ENCODE measurements around the gene GFRA1.

GFRA1 gene

DNA sequence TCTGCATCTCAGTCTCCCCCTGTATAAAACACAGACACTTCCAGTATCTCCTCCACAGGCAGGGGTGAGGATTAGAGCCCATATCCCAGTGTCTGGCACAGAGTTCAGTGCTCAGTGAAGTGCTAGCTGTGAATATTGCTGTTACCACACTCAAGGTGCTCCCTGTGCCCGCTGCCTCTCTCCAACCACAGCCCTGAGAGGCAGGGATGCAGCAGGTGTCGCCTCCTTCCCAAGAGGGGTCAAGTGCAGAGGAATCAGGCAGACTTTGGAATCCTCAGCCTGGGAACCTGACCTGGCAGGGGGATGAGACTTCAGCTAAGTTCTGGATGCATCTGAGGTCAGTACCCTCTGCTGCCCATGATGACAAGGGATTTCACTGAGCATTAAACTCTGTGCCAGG is 163.1 kb downstream of the GFRA1 start:
- H3K9me3 ChIP-seq (ENCODE audit: severe bottlenecking), result no peaks in the 10 kb centered on the region
- no peak for DNase-seq (ENCODE audit: low spot score)
- H3K27ac ChIP-seq (ENCODE audit: poor library complexity, severe bottlenecking), result no peak overlapping the region
- no peak for ATAC-seq (ENCODE audit: low read depth)
- no peak overlapping the region for H3K4me3 ChIP-seq (ENCODE audit: severe bottlenecking)
- peaks cover 4% of the 10 kb centered on the region for H3K27me3 ChIP-seq (ENCODE audit: insufficient read depth, poor library complexity, severe bottlenecking)
- H3K4me1 ChIP-seq (ENCODE audit: insufficient read depth, poor library complexity, severe bottlenecking), result no peaks in the 10 kb centered on the region
- TF ChIP-seq, protein P1, sequence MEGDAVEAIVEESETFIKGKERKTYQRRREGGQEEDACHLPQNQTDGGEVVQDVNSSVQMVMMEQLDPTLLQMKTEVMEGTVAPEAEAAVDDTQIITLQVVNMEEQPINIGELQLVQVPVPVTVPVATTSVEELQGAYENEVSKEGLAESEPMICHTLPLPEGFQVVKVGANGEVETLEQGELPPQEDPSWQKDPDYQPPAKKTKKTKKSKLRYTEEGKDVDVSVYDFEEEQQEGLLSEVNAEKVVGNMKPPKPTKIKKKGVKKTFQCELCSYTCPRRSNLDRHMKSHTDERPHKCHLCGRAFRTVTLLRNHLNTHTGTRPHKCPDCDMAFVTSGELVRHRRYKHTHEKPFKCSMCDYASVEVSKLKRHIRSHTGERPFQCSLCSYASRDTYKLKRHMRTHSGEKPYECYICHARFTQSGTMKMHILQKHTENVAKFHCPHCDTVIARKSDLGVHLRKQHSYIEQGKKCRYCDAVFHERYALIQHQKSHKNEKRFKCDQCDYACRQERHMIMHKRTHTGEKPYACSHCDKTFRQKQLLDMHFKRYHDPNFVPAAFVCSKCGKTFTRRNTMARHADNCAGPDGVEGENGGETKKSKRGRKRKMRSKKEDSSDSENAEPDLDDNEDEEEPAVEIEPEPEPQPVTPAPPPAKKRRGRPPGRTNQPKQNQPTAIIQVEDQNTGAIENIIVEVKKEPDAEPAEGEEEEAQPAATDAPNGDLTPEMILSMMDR (IDR thresholded peaks at IDR 0.05; ENCODE audit: poor library complexity, severe bottlenecking), result no peak
- no peaks in the 10 kb centered on the region for H3K36me3 ChIP-seq (ENCODE audit: low read depth)

DNA sequence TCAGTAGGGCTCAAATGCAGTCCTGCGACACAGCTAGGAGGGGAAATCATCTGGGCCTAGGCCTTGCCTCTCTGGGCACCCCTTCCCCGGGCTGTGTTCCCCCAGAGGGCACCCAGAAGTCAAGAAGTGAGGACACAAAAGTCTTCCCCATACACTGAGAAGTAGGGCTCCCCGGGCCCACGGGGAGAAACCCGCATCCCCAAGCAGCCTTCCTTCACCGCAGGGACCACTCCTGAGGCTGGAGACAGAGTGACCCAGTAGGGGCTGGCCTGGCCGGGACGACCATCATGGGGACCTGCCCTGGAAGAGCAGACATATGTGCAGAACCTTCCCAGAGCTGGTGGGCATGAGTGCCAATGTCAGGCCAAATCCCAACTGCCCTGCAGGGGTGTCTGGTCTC is 163.5 kb downstream of the GFRA1 start:
- Histone ChIP-seq H3K4me3 (ENCODE audit: severe bottlenecking) (no peak overlapping the region), H3K4me1 (ENCODE audit: insufficient read depth, poor library complexity, severe bottlenecking) (no peaks in the 10 kb centered on the region), H3K27me3 (ENCODE audit: insufficient read depth, poor library complexity, severe bottlenecking) (peaks cover 4% of the 10 kb centered on the region), H3K36me3 (ENCODE audit: low read depth) (no peaks in the 10 kb centered on the region), H3K27ac (ENCODE audit: poor library complexity, severe bottlenecking) (no peak overlapping the region), H3K9me3 (ENCODE audit: severe bottlenecking) (no peaks in the 10 kb centered on the region)
- ATAC-seq (ENCODE audit: low read depth) (no peak), DNase-seq (ENCODE audit: low spot score) (no peak)
- TF ChIP-seq, protein P1 (IDR thresholded peaks at IDR 0.05; ENCODE audit: poor library complexity, severe bottlenecking), result no peak

DNA sequence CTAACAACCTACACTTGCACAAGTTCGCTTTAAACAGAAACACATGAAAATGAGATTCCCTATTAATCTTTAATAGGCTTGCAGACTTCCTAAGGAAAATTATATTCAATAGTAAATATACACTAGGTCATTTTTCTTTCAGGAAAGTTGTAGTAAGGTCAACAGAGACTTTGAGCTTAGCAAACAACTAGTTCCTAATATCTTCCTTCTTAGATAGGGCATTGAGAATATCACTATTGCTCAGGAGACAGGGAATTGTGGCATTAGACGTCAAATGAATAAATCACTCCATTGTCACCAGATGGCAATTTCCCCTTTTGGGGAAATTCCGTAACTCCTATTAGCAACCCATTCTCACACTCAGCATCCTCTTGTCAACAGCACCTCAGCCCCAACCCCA is 164.9 kb downstream of the GFRA1 start:
- Histone ChIP-seq H3K4me3 (ENCODE audit: severe bottlenecking) (no peak overlapping the region), H3K4me1 (ENCODE audit: insufficient read depth, poor library complexity, severe bottlenecking) (no peaks in the 10 kb centered on the region), H3K36me3 (ENCODE audit: low read depth) (no peaks in the 10 kb centered on the region), H3K27me3 (ENCODE audit: insufficient read depth, poor library complexity, severe bottlenecking) (peaks cover 4% of the 10 kb centered on the region), H3K27ac (ENCODE audit: poor library complexity, severe bottlenecking) (no peak overlapping the region), H3K9me3 (ENCODE audit: severe bottlenecking) (no peaks in the 10 kb centered on the region)
- ATAC-seq (ENCODE audit: low read depth) (no peak), DNase-seq (ENCODE audit: low spot score) (no peak)
- TF ChIP-seq, protein P1 (IDR thresholded peaks at IDR 0.05; ENCODE audit: poor library complexity, severe bottlenecking), result no peak

DNA sequence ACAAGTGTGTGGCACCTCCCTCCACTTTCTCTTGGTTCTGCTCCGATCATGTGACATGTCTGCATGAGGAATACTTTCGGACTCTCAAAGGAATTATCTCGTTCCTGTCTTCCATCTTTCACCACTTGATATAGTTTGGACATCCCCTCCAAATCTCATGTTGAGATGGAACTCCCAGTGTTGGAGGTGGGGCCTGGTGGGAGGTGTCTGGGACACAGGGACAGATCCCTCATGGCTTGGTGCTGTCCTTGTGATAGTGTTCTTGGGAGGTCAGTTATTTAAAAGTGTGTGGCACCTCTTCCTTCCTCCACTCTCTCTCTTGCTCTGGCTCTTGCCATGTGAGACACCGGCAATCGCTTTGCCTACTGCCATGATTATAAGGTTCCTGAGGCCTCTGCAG is 166.4 kb downstream of the GFRA1 start:
- no peak overlapping the region for H3K4me3 ChIP-seq (ENCODE audit: severe bottlenecking)
- no peak for DNase-seq (ENCODE audit: low spot score)

DNA sequence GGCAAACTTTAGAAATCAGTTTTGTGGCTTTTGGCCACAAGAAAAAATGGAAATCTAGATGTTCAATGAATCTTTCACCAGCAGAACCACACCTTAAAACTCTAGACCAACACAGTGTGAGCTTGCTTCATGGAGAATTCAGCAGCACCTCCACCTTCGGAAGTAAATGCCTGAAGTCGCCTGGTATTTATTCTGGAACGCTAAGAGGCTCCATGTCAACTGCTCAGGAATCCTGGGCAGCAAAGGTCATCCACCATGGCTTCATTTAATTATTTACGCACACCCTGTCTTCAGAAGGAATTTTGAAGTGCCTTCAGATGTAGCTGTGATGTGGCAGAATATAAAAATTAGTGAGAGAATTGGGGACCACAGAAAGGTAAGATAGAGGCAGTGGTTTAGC is 167.7 kb downstream of the GFRA1 start:
- Histone ChIP-seq H3K27me3 (ENCODE audit: insufficient read depth, poor library complexity, severe bottlenecking) (peaks cover 4% of the 10 kb centered on the region), H3K36me3 (ENCODE audit: low read depth) (no peaks in the 10 kb centered on the region), H3K9me3 (ENCODE audit: severe bottlenecking) (no peaks in the 10 kb centered on the region), H3K4me1 (ENCODE audit: insufficient read depth, poor library complexity, severe bottlenecking) (no peaks in the 10 kb centered on the region), H3K27ac (ENCODE audit: poor library complexity, severe bottlenecking) (no peak overlapping the region), H3K4me3 (ENCODE audit: severe bottlenecking) (no peak overlapping the region)
- ATAC-seq (ENCODE audit: low read depth) (no peak), DNase-seq (ENCODE audit: low spot score) (no peak)
- TF ChIP-seq, protein P1 (IDR thresholded peaks at IDR 0.05; ENCODE audit: poor library complexity, severe bottlenecking), result no peak

More for the DNA sequence above, 166.4 kb downstream of the GFRA1 start:
- H3K36me3 ChIP-seq (ENCODE audit: low read depth), result no peaks in the 10 kb centered on the region
- no peak overlapping the region for H3K27ac ChIP-seq (ENCODE audit: poor library complexity, severe bottlenecking)
- no peak for ATAC-seq (ENCODE audit: low read depth)
- no peaks in the 10 kb centered on the region for H3K4me1 ChIP-seq (ENCODE audit: insufficient read depth, poor library complexity, severe bottlenecking)
- H3K27me3 ChIP-seq (ENCODE audit: insufficient read depth, poor library complexity, severe bottlenecking), result peaks cover 4% of the 10 kb centered on the region
- H3K9me3 ChIP-seq (ENCODE audit: severe bottlenecking), result no peaks in the 10 kb centered on the region
- TF ChIP-seq, protein P1 (IDR thresholded peaks at IDR 0.05; ENCODE audit: poor library complexity, severe bottlenecking), result no peak
